Naive thymus-derived CD4-positive, alpha-beta T cell (primary cell): ENCODE results near the gene FAM174C. TPM values are rescaled to one million over a fixed set of nuclear protein-coding genes. Genes with fewer than 3 reads are reported as not detected.

Experiments
- ATAC-seq: fragments of 150-1000 bp; cut with Tn5 transposase; 2 replicates; pipeline ENCODE4 v1.10.0; 2021; ENCODE audit warnings: mild to moderate bottlenecking, moderate library complexity
- CTCF ChIA-PET: fragments of 350-600 bp; sonication (Branson Sonifier 250); formaldehyde crosslinking; loops from one replicate; lab custom pipeline; 2021; ENCODE audit warnings: antibody characterized with exemption; lab: Charles Lee
- POLR2A ChIA-PET: fragments of 350-600 bp; sonication (Branson Sonifier 250); formaldehyde crosslinking; loops from one replicate; lab custom pipeline; 2021; ENCODE audit warnings: antibody characterized with exemption, inconsistent platforms; lab: Charles Lee
- DNase-seq, 9 donors: peaks; one replicate each; pipeline versions ENCODE4 v3.0.0 to v3.0.0-alpha.2; 2020 to 2022; ENCODE audit warnings: mixed read lengths in 1 of 9
- H3K27ac ChIP-seq: one replicate; pipeline ENCODE4 v1.7.0; 2013; ENCODE audit warnings: mild to moderate bottlenecking, low read depth, low read length, moderate library complexity
- H3K27me3 ChIP-seq, 2 donors: one replicate each; pipeline ENCODE4 v1.7.0; 2013; ENCODE audit warnings: low read length in 2 of 2, mild to moderate bottlenecking in 2 of 2, moderate library complexity in 2 of 2; ENCODE audit not compliant: control insufficient read depth in 2 of 2, insufficient read depth in 2 of 2
- H3K36me3 ChIP-seq, 3 experiments: 1 replicate in 2 of 3; 2 replicates in 1 of 3; pipeline ENCODE4 v1.7.0; 2013; ENCODE audit warnings: low read length in 3 of 3, mild to moderate bottlenecking in 3 of 3, moderate library complexity in 1 of 3; ENCODE audit not compliant: insufficient read depth in 3 of 3, control insufficient read depth in 2 of 3
- H3K4me1 ChIP-seq, 2 donors: one replicate each; pipeline ENCODE4 v1.7.0; 2013; ENCODE audit warnings: low read length in 2 of 2, mild to moderate bottlenecking in 2 of 2, moderate library complexity in 1 of 2; ENCODE audit not compliant: control insufficient read depth in 2 of 2, insufficient read depth in 2 of 2
- H3K4me3 ChIP-seq: 2 replicates; pipeline ENCODE4 v1.7.0; 2013; ENCODE audit warnings: mild to moderate bottlenecking, low read length
- H3K9me3 ChIP-seq, 3 experiments: 1 replicate in 2 of 3; 2 replicates in 1 of 3; pipeline ENCODE4 v1.7.0; 2013; ENCODE audit warnings: low read length in 3 of 3; ENCODE audit not compliant: control insufficient read depth in 2 of 3
- H3K27ac Mint-ChIP-seq, 9 donors: one replicate each; pipeline ENCODE4 v1.8.0; 2020 to 2022; ENCODE audit warnings: mixed read lengths in 9 of 9, mild to moderate bottlenecking in 8 of 9, moderate library complexity in 5 of 9, inconsistent platforms in 2 of 9
- H3K27me3 Mint-ChIP-seq, 5 donors: one replicate each; pipeline ENCODE4 v1.8.0; 2021 to 2022; ENCODE audit warnings: mixed read lengths in 5 of 5, mild to moderate bottlenecking in 1 of 5
- H3K36me3 Mint-ChIP-seq, 5 donors: one replicate each; pipeline ENCODE4 v1.8.0; 2020 to 2022; ENCODE audit warnings: mixed read lengths in 5 of 5, mild to moderate bottlenecking in 3 of 5, inconsistent platforms in 1 of 5
- H3K4me1 Mint-ChIP-seq, 7 donors: one replicate each; pipeline ENCODE4 v1.8.0; 2020 to 2022; ENCODE audit warnings: mixed read lengths in 7 of 7, mild to moderate bottlenecking in 3 of 7, inconsistent platforms in 1 of 7
- H3K4me3 Mint-ChIP-seq, 10 donors: one replicate each; pipeline ENCODE4 v1.8.0; 2020 to 2022; ENCODE audit warnings: mild to moderate bottlenecking in 10 of 10, mixed read lengths in 10 of 10, moderate library complexity in 6 of 10, inconsistent platforms in 2 of 10
- H3K9me3 Mint-ChIP-seq, 11 donors: one replicate each; pipeline ENCODE4 v1.8.0; 2020 to 2022; ENCODE audit warnings: mixed read lengths in 11 of 11, mild to moderate bottlenecking in 4 of 11, inconsistent platforms in 1 of 11, moderate library complexity in 1 of 11
- intact Hi-C, 2 donors: fragments of 100-400 bp; cut with micrococcal nuclease; formaldehyde crosslinking; loops; one replicate each; pipeline ENCODE4 v1.15.1; 2023
- polyA plus RNA-seq, 2 donors: library from polyadenylated mRNA; unstranded; fragments of 300-500 nt; fragmentation: Illumina TruSeq; gene quantifications; one replicate each; pipeline ENCODE4 v1.2.3, GENCODE V29; 2021
- total RNA-seq, 6 experiments: library from RNA in 5 of 6; stranded (reverse) in 5 of 6; gene quantifications; 1 replicate in 5 of 6; 2 replicates in 1 of 6; pipeline ENCODE4 v1.2.3 and lab custom pipeline; 2021 to 2026

The FAM174C gene
- total and polyA plus RNA-seq, 7 experiments from 2014 or later = 31.7 to 78.8 (median 50.0) TPM

DNA sequence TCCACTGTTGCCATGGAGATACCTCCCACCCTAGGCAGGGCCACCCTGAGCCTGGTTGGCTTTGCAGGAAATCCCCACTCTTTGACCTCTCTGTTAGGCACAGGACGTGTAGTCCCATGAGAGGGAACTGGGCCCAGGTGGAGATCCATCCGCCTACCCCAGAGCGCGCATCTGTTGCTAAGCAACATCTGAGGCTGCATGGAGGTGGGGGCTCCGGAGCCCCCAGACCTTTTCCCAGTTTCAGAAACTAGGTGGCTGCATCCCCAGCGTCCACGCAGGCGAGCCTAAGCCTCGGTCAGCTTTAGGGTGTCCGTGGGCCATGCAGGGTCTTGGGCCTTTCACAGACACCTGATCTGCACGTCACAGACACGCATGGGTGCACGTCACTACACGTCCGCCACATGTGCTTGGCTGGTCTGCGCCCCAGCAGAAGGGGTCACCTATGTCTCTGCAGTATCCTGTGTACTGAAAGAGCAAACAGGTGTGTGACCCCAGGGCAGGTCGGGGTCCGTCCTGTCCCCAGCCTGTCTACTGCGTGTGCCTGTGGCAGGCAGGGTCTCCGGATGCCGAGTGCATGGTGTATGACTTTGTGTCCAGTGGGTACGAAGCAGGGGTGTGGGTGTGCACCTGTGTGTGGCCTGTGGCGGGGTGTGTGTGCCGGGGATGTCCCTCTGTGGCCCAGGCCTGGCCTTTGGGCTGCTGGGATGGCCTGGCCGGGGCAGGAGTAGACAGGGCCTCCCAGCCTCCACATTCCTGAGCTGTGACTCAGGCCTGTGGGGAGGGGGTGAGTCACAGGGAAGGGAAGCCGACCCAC lies 10.3 kb upstream of the FAM174C start:
- H3K4me3 Mint-ChIP-seq = peak overlapping the region in 8 of 10 donors; percentile 10 to 96 (median 59)
- Histone ChIP-seq H3K36me3 (no peaks in the 10 kb centered on the region), H3K27me3 (no peaks in the 10 kb centered on the region), H3K27ac (no peak overlapping the region), H3K4me3 (no peak overlapping the region), H3K9me3 (no peaks in the 10 kb centered on the region), H3K4me1 (peaks cover 37 to 47% of the 10 kb centered on the region in 2 donors)
- ATAC-seq (no peak), DNase-seq (no peak)
- POLR2A ChIA-PET = interaction anchor here (1.5 to 14.9 kb wide), 4 partner anchors 9 to 21 kb away, joined by 5 to 366 read pairs (median 122); partner anchors contain the start of genes ATP5F1D and FAM174C
- CTCF ChIA-PET = interaction anchor here (1.2 to 5.1 kb wide), 4 partner anchors 18 to 100 kb away, joined by 3 to 164 read pairs (median 6); no protein-coding TSS in a partner anchor
- peak overlapping the region in 6 of 9 donors; percentile 35 to 87 (median 70) for H3K27ac Mint-ChIP-seq
- peaks cover 0 to 3% (median under 1%) of the 10 kb centered on the region in 5 donors for H3K36me3 Mint-ChIP-seq
- peaks cover 35 to 54% (median 41%) of the 10 kb centered on the region in 7 donors for H3K4me1 Mint-ChIP-seq
- H3K9me3 Mint-ChIP-seq = peaks cover 0 to 4% (median 0%) of the 10 kb centered on the region in 11 donors
- peaks cover 0 to 6% (median 0%) of the 10 kb centered on the region in 5 donors for H3K27me3 Mint-ChIP-seq
- intact Hi-C loops = loop anchor here (5.0 to 10.0 kb wide), 2 partner anchors 468 to 590 kb away; partner anchors contain the start of gene PTBP1 (in 1 of the 2)

DNA sequence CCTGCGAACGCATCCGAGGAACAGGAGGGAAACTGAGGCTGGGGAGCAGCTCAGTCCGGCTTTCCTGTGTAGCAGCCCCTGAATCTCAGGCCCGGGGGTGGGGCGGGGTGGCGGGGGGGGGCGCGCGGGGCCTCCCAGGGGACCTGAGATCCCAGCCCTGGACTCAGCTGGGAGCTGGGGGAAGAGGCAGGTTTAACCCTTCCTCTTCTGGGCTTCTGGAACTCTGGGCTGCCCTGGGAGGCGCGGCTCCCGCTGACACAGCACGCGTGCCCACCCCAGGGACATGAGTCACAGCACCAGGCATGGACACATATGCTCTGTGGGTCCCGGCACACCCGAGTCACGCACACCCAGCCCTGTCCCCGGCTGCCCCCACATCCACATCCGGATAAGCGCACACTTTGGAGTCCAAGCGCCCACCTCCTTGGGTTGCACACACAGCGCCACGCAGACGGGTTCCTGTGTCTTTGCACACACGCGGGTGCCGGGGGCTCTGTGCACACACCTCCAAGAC lies 9.7 kb upstream of the FAM174C start:
- Mint-ChIP-seq H3K27me3 (peaks cover 0 to 6% (median 0%) of the 10 kb centered on the region in 5 donors), H3K4me1 (peaks cover 41 to 60% (median 47%) of the 10 kb centered on the region in 7 donors)

DNA sequence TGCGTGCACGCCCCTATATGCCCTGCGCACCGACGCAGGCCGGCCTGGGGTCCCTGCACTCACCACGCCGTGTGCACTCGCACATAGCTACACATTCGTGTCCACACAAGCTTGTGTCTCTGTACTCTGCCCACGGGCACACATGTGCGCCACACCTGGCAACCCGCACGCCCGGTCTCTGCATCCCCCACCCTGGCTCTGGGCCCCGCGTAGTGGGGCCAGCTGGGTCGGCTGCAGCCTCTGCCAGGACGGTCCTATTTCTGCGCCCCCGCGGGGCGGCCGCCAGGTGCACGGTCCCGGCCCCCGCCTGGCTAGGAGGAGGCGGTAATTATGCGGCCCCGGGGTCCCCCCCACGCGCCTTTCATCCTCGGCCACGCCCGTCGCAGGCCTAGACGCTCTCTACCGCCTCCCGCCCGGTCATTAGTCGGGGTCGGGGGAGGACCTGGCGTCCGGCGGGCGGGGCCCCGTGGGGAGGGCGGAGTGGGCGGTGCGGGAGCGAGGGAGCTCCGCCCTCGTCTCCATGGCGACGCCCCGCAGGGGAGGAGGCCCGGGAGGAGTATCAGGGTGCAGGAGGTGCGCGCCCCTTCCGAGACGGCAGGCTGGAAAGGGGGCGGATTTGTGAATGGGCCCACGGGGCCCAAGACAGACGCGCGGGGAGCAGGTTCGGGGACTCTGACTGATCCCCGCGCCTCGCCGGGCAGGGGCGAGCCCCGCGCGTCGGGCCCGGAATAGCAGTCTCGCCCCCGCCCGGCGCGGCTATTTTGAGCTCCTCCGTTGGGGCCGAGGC lies 9.0 kb upstream of the FAM174C start:
- peaks cover 44 to 52% of the 10 kb centered on the region in 2 donors for H3K4me1 ChIP-seq
- intact Hi-C loops = loop anchor here (1.0 to 10.0 kb wide), 3 partner anchors 22 to 588 kb away; partner anchors contain the start of gene PTBP1 (in 1 of the 2)
- ATAC-seq = peak; percentile 51
- POLR2A ChIA-PET = interaction anchor here (0.8 to 14.9 kb wide), 8 partner anchors 9 to 468 kb away, joined by 3 to 366 read pairs (median 6); partner anchors contain the start of genes ATP5F1D, FAM174C and STK11
- H3K4me3 ChIP-seq = peak overlapping the region; percentile 48
- no peaks in the 10 kb centered on the region for H3K9me3 ChIP-seq
- DNase-seq = peak; percentile 54 to 93 (median 70)
- peak overlapping the region; percentile 55 for H3K27ac ChIP-seq
- H3K27me3 Mint-ChIP-seq = peaks cover 0 to 6% (median 0%) of the 10 kb centered on the region in 5 donors
- CTCF ChIA-PET = interaction anchor here (0.7 to 5.1 kb wide), 8 partner anchors 9 to 99 kb away, joined by 3 to 164 read pairs (median 5); partner anchors contain the start of gene FAM174C
- no peaks in the 10 kb centered on the region for H3K27me3 ChIP-seq
- peaks cover 0 to 12% (median 9%) of the 10 kb centered on the region in 5 donors for H3K36me3 Mint-ChIP-seq
- H3K9me3 Mint-ChIP-seq = peaks cover 0 to 7% (median 0%) of the 10 kb centered on the region in 11 donors
- peaks cover 6 to 12% (median 11%) of the 10 kb centered on the region in 3 experiments for H3K36me3 ChIP-seq
- peak overlapping the region; percentile 25 to 96 (median 55) for H3K4me3 Mint-ChIP-seq
- peaks cover 46 to 64% (median 52%) of the 10 kb centered on the region in 7 donors for H3K4me1 Mint-ChIP-seq
- peak overlapping the region in 5 of 9 donors; percentile 21 to 82 (median 65) for H3K27ac Mint-ChIP-seq

More for the DNA sequence above, 9.7 kb upstream of the FAM174C start:
- Histone ChIP-seq H3K36me3 (peaks cover 0 to 5% (median 4%) of the 10 kb centered on the region in 3 experiments), H3K4me3 (peak overlapping the region; percentile 48), H3K27ac (no peak overlapping the region), H3K4me1 (peaks cover 38 to 47% of the 10 kb centered on the region in 2 donors), H3K27me3 (no peaks in the 10 kb centered on the region), H3K9me3 (no peaks in the 10 kb centered on the region)
- CTCF ChIA-PET = interaction anchor here (1.3 to 5.1 kb wide), 4 partner anchors 10 to 99 kb away, joined by 3 to 164 read pairs (median 6); no protein-coding TSS in a partner anchor
- no peak for ATAC-seq
- POLR2A ChIA-PET = interaction anchor here (1.1 to 14.9 kb wide), 6 partner anchors 9 to 60 kb away, joined by 3 to 366 read pairs (median 11); partner anchors contain the start of genes ATP5F1D, FAM174C and STK11
- DNase-seq = peak in 1 of 9 donors; percentile 47
- Mint-ChIP-seq H3K4me3 (peak overlapping the region; percentile 25 to 96 (median 50)), H3K9me3 (peaks cover 0 to 7% (median 0%) of the 10 kb centered on the region in 11 donors), H3K36me3 (peaks cover 0 to 6% (median 5%) of the 10 kb centered on the region in 5 donors), H3K27ac (peak overlapping the region in 5 of 9 donors; percentile 21 to 82 (median 70))
- intact Hi-C loops = loop anchor here (1.0 to 10.0 kb wide), 3 partner anchors 21 to 589 kb away; partner anchors contain the start of gene PTBP1 (in 1 of the 2)

DNA sequence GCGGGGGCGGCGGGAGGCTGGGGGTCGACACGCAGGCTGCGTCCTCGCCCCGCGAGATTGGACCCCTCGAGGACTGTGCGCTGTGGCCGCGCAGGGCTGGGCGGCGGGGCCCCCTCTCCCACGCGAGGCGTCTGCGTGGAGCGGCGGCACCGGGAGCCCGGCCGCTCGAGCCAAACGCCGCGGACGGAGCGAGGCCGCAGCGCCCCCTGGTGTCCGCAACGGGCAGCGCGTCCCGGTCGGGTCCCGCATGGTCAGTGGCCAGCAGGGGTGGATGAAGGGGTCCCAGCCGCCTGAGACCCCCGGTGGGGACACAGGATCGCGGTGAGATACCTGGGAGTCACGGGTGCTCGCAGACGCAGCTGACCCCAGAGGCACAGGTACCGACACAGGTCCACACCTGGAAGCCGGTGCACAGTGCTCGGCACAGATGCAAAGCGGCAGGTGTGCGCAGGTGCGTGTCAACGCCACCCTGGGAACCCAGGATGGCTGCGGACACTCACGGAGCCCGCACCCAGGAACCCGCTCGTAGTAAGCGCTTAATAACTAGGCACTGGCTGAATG lies 8.3 kb upstream of the FAM174C start:
- peak overlapping the region; percentile 55 for H3K27ac ChIP-seq
- peak overlapping the region in 6 of 9 donors; percentile 28 to 89 (median 55) for H3K27ac Mint-ChIP-seq
- peak overlapping the region; percentile 51 to 96 (median 66) for H3K4me3 Mint-ChIP-seq
- intact Hi-C loops = loop anchor here (1.0 to 10.0 kb wide), 3 partner anchors 23 to 588 kb away; partner anchors contain the start of gene PTBP1 (in 1 of the 2)
- H3K4me1 ChIP-seq = peaks cover 47 to 52% of the 10 kb centered on the region in 2 donors
- DNase-seq (peak in 8 of 9 donors; percentile 49 to 90 (median 70)), ATAC-seq (peak; percentile 24)
- peaks cover 0 to 7% (median 0%) of the 10 kb centered on the region in 11 donors for H3K9me3 Mint-ChIP-seq
- peaks cover 12 to 17% (median 16%) of the 10 kb centered on the region in 3 experiments for H3K36me3 ChIP-seq
- no peaks in the 10 kb centered on the region for H3K9me3 ChIP-seq
- peaks cover 0 to 6% (median 0%) of the 10 kb centered on the region in 5 donors for H3K27me3 Mint-ChIP-seq
- H3K27me3 ChIP-seq = no peaks in the 10 kb centered on the region
- H3K36me3 Mint-ChIP-seq = peaks cover 0 to 18% (median 11%) of the 10 kb centered on the region in 5 donors
- ChIA-PET CTCF (interaction anchor here (0.9 to 5.1 kb wide), 8 partner anchors 8 to 22 kb away, joined by 3 to 164 read pairs (median 6); partner anchors contain the start of gene FAM174C), POLR2A (interaction anchor here (0.8 to 14.9 kb wide), 8 partner anchors 9 to 469 kb away, joined by 3 to 366 read pairs (median 13); partner anchors contain the start of genes ABCA7, ATP5F1D, CBARP and FAM174C)
- peaks cover 45 to 64% (median 52%) of the 10 kb centered on the region in 7 donors for H3K4me1 Mint-ChIP-seq
- H3K4me3 ChIP-seq = peak overlapping the region; percentile 48
